HG03342 (cell line): Measurements from ENCODE around the gene CD300H.

ENCODE experiments used
- ATAC-seq: cut with Tn5 transposase; IDR thresholded peaks from one replicate; pipeline ENCODE4 v1.9.1; 2021; ENCODE audit warnings: mild to moderate bottlenecking, moderate library complexity; ENCODE audit not compliant: unreplicated experiment

Gene CD300H

GRCh38 chr17:74567397-74567796, at the start of gene CD300H:
TSS of gene CD300H (minus strand) at chr17:74567509.
- ATAC-seq: no peak

GRCh38 chr17:74616696-74617095, 49.4 kb upstream of the CD300H start:
- ATAC-seq: no peak

GRCh38 chr17:74612046-74612445, 44.7 kb upstream of the CD300H start:
- no peak for ATAC-seq

- ATAC-seq: no peak
Observed at GRCh38 chr17:74610108-74610507, 42.8 kb upstream of the CD300H start.

- ATAC-seq: no peak
Observed at GRCh38 chr17:74608511-74608910, 41.2 kb upstream of the CD300H start.

GRCh38 chr17:74607221-74607620, 39.9 kb upstream of the CD300H start:
- no peak for ATAC-seq

- no peak for ATAC-seq
Observed at GRCh38 chr17:74606050-74606449, 38.7 kb upstream of the CD300H start.

GRCh38 chr17:74605361-74605760, 38.1 kb upstream of the CD300H start:
- ATAC-seq: no peak

GRCh38 chr17:74604761-74605160, 37.5 kb upstream of the CD300H start:
- ATAC-seq: no peak

GRCh38 chr17:74604200-74604599, 36.9 kb upstream of the CD300H start:
- no peak for ATAC-seq

- no peak for ATAC-seq
Observed at GRCh38 chr17:74603746-74604145, 36.4 kb upstream of the CD300H start.

- no peak for ATAC-seq
Observed at GRCh38 chr17:74603037-74603635, 35.8 kb upstream of the CD300H start.

- no peak for ATAC-seq
Observed at GRCh38 chr17:74601944-74602572, 34.7 kb upstream of the CD300H start.

- no peak for ATAC-seq
Observed at GRCh38 chr17:74599448-74599939, 32.2 kb upstream of the CD300H start.

- ATAC-seq: no peak
Observed at GRCh38 chr17:74599023-74599399, 31.7 kb upstream of the CD300H start.

GRCh38 chr17:74598346-74599022, 31.2 kb upstream of the CD300H start:
- ATAC-seq: no peak

GRCh38 chr17:74597069-74597790, 29.9 kb upstream of the CD300H start:
- no peak for ATAC-seq

- no peak for ATAC-seq
Observed at GRCh38 chr17:74595037-74595750, 27.9 kb upstream of the CD300H start.

- no peak for ATAC-seq
Observed at GRCh38 chr17:74592087-74592990, 25.0 kb upstream of the CD300H start, which contains the start of gene CD300LD. TSS of gene CD300LD (minus strand) at chr17:74592283. CDS start at chr17:74592202, 81 bp downstream.

- ATAC-seq: no peak
Observed at GRCh38 chr17:74591503-74591902, 24.2 kb upstream of the CD300H start.
